ENCODE results near the gene PRICKLE1.

DNA sequence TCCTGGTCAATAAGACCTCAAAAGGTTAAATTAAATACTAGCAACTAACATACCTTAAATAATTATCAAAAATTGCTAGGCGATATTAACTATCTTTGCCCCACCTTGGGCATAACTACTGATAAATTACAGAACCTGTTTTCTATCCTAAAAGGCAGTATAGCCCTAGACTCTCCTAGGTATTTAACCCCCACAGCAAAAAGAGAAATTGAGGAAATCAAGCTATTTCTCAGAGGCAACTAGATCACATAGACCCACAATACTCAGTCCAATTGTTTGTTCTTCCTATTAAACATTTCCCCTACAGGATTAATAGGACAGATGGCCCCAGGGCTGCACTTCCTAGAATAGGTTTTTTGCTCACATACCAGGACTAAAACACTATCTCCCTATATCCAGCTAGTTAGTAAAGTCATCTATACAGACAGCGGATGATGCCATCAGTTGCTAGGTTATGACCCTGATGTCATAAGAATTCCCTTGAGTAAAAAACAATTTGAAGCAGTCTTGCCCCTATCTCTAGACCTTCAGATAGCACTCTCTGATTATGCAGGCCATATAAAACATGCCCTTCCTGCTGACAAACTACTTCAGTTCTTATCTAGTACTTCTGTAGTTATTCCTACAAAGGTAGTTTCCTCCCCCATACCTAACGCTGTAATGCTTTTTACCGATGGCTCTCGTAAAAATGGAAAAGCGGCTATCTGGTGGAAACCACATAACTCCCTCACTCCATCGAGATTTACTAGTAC lies 145.2 kb downstream of the PRICKLE1 start:
- TF ChIP-seq, protein P1, sequence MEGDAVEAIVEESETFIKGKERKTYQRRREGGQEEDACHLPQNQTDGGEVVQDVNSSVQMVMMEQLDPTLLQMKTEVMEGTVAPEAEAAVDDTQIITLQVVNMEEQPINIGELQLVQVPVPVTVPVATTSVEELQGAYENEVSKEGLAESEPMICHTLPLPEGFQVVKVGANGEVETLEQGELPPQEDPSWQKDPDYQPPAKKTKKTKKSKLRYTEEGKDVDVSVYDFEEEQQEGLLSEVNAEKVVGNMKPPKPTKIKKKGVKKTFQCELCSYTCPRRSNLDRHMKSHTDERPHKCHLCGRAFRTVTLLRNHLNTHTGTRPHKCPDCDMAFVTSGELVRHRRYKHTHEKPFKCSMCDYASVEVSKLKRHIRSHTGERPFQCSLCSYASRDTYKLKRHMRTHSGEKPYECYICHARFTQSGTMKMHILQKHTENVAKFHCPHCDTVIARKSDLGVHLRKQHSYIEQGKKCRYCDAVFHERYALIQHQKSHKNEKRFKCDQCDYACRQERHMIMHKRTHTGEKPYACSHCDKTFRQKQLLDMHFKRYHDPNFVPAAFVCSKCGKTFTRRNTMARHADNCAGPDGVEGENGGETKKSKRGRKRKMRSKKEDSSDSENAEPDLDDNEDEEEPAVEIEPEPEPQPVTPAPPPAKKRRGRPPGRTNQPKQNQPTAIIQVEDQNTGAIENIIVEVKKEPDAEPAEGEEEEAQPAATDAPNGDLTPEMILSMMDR (IDR thresholded peaks at IDR 0.05; ENCODE audit: insufficient read depth, low read length) = no peak
- TF ChIP-seq, protein P2, sequence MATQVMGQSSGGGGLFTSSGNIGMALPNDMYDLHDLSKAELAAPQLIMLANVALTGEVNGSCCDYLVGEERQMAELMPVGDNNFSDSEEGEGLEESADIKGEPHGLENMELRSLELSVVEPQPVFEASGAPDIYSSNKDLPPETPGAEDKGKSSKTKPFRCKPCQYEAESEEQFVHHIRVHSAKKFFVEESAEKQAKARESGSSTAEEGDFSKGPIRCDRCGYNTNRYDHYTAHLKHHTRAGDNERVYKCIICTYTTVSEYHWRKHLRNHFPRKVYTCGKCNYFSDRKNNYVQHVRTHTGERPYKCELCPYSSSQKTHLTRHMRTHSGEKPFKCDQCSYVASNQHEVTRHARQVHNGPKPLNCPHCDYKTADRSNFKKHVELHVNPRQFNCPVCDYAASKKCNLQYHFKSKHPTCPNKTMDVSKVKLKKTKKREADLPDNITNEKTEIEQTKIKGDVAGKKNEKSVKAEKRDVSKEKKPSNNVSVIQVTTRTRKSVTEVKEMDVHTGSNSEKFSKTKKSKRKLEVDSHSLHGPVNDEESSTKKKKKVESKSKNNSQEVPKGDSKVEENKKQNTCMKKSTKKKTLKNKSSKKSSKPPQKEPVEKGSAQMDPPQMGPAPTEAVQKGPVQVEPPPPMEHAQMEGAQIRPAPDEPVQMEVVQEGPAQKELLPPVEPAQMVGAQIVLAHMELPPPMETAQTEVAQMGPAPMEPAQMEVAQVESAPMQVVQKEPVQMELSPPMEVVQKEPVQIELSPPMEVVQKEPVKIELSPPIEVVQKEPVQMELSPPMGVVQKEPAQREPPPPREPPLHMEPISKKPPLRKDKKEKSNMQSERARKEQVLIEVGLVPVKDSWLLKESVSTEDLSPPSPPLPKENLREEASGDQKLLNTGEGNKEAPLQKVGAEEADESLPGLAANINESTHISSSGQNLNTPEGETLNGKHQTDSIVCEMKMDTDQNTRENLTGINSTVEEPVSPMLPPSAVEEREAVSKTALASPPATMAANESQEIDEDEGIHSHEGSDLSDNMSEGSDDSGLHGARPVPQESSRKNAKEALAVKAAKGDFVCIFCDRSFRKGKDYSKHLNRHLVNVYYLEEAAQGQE (IDR thresholded peaks at IDR 0.05; ENCODE audit: insufficient replicate concordance, low read depth) = no peak

Data from HL-60 (cell line).